Measurements from ENCODE around the gene EPAS1. TPM values are rescaled to one million over a fixed set of nuclear protein-coding genes. Genes with fewer than 3 reads are reported as not detected.
A peak's percentile ranks its signal among the peaks of the same experiment; 100 is the strongest.

The EPAS1 gene
- total RNA-seq, 1 donor from 2014 or later = 205 TPM

DNA sequence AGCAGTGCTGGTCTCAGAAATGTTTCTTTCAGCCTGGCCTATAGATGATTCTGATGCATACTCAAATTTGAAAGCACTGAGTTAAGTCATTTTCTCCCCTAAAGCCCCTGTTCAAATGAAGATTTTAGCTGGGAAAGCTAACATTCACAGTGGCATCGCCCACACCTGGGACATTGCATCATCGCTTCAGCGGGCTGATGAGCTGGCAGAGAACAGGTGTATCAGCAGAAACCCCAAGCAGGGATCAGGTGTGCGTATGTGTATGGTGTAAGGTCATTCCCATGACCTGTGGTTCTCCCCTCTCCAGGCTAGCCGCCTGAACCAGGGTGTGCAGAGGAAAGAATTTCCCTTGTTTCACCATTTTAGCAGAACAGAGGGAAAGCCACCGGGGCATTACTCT is 56.3 kb downstream of the EPAS1 start:
- no peak for DNase-seq
- no peak overlapping the region for H3K4me3 ChIP-seq
- H3K9me3 ChIP-seq (replicated peaks) = no peaks in the 10 kb centered on the region
- H3K4me1 ChIP-seq = peaks cover 99% of the 10 kb centered on the region
- H3K36me3 ChIP-seq = peaks cover 78% of the 10 kb centered on the region
- H3K27ac ChIP-seq (replicated peaks) = peak overlapping the region; percentile 87
- intact Hi-C loops (cut with micrococcal nuclease) = loop anchor here (5.0 kb wide), 1 partner anchor 51 kb away; no protein-coding TSS in a partner anchor
- H3K27me3 ChIP-seq (ENCODE audit: low read depth) = no peaks in the 10 kb centered on the region
- TF ChIP-seq, protein P1, sequence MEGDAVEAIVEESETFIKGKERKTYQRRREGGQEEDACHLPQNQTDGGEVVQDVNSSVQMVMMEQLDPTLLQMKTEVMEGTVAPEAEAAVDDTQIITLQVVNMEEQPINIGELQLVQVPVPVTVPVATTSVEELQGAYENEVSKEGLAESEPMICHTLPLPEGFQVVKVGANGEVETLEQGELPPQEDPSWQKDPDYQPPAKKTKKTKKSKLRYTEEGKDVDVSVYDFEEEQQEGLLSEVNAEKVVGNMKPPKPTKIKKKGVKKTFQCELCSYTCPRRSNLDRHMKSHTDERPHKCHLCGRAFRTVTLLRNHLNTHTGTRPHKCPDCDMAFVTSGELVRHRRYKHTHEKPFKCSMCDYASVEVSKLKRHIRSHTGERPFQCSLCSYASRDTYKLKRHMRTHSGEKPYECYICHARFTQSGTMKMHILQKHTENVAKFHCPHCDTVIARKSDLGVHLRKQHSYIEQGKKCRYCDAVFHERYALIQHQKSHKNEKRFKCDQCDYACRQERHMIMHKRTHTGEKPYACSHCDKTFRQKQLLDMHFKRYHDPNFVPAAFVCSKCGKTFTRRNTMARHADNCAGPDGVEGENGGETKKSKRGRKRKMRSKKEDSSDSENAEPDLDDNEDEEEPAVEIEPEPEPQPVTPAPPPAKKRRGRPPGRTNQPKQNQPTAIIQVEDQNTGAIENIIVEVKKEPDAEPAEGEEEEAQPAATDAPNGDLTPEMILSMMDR (IDR thresholded peaks at IDR 0.05; ENCODE audit: borderline replicate concordance) = no peak

DNA sequence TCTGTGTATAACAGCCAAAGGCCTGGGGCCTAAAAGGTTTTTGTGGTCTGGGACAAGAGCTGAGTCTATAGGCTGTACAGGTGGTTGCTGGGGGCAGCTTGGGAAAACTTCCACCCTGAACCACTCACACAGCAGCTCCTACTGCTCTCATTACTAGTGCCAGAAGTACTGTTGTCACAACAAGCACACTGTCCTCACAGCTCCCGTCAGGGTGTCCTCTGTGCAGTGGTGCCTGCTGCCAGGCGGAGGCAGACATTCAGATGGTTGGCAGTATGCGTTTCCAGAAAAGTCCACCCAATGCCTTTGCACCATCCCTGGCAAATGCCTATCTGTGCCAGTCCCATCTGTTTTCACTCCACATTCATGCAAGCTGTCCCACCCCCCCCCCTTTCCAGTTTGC is 58.5 kb downstream of the EPAS1 start:
- TF ChIP-seq, protein P1 (IDR thresholded peaks at IDR 0.05; ENCODE audit: borderline replicate concordance) = peak; percentile 20
- no peak for DNase-seq
- Histone ChIP-seq H3K36me3 (peaks cover 76% of the 10 kb centered on the region), H3K27me3 (ENCODE audit: low read depth) (no peaks in the 10 kb centered on the region), H3K27ac (replicated peaks) (peak overlapping the region; percentile 87), H3K4me3 (no peak overlapping the region), H3K4me1 (peaks cover 98% of the 10 kb centered on the region), H3K9me3 (replicated peaks) (no peaks in the 10 kb centered on the region)
- intact Hi-C loops (cut with micrococcal nuclease) = no loop called here

DNA sequence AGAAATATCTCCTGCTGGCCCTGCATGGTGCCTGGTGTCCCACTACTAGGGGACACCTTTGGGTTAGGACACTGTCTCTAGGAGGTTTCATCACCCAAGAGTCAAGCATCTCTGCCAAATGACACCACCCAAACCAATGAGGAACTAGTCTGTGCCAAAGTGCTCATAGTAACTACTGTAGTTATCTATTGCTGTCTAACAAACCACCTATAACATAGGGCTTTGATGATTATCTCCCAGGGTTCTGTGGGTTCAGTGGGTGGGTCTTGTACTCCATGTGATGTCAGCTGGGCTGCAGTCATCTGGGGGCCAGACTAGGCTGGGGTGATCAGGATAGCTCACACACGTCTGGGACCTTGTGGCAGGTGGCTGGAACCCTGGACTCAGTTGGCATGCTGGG is 59.8 kb downstream of the EPAS1 start:
- peaks cover 80% of the 10 kb centered on the region for H3K36me3 ChIP-seq
- peak overlapping the region; percentile 87 for H3K27ac ChIP-seq (replicated peaks)
- intact Hi-C loops (cut with micrococcal nuclease) = no loop called here

DNA sequence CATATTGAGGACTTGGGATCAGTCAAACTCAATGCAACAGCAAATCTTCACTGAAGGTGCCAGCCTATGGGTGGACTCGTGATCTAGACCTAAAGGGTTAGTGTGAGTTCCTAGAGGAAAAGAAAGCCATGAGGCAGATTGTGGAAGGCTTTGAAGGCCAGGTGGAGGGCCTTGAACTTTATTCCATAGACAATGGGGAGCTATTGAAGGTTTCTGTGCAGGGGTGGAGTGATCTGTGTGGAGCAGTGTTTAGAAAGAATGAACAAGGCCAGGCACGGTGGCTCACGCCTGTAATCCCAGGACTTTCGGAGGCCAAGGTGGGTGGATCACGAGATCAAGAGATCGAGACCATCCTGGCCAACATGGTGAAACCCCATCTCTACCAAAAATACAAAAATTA is 61.5 kb downstream of the EPAS1 start:
- Histone ChIP-seq H3K27ac (replicated peaks) (peak overlapping the region; percentile 5), H3K4me3 (no peak overlapping the region), H3K4me1 (peaks cover 94% of the 10 kb centered on the region), H3K36me3 (peaks cover 94% of the 10 kb centered on the region), H3K9me3 (replicated peaks) (no peaks in the 10 kb centered on the region), H3K27me3 (ENCODE audit: low read depth) (no peaks in the 10 kb centered on the region)
- intact Hi-C loops (cut with micrococcal nuclease) = no loop called here
- TF ChIP-seq, protein P1 (IDR thresholded peaks at IDR 0.05; ENCODE audit: borderline replicate concordance) = no peak
- DNase-seq = no peak

More for the DNA sequence above, 59.8 kb downstream of the EPAS1 start:
- H3K4me1 ChIP-seq = peaks cover 97% of the 10 kb centered on the region
- H3K4me3 ChIP-seq = no peak overlapping the region
- no peaks in the 10 kb centered on the region for H3K9me3 ChIP-seq (replicated peaks)
- TF ChIP-seq, protein P1 (IDR thresholded peaks at IDR 0.05; ENCODE audit: borderline replicate concordance) = no peak
- DNase-seq = no peak
- H3K27me3 ChIP-seq (ENCODE audit: low read depth) = no peaks in the 10 kb centered on the region

DNA sequence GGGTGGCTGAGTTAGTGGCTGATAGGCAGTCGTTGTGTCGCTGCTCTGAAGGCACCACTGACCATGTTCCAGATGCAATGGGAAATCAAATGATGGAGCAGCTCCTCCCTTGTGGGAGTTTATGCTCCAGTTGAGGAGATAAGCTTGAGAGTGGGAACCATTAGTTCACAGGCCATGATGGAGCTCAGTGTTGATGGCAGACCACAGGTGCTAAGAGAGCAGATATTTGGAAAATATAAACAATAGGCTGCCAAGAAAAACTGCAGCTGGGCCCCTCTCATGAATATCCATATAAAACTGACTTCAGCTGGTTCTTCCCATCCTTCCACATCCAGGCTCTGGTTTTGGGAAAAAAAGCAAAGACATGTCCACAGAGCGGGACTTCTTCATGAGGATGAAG is 63.1 kb downstream of the EPAS1 start:
- TF ChIP-seq, protein P1 (IDR thresholded peaks at IDR 0.05; ENCODE audit: borderline replicate concordance) = no peak
- H3K27ac ChIP-seq (replicated peaks) = peak overlapping the region; percentile 21

More for the DNA sequence above, 63.1 kb downstream of the EPAS1 start:
- Histone ChIP-seq H3K9me3 (replicated peaks) (no peaks in the 10 kb centered on the region), H3K36me3 (peaks cover 83% of the 10 kb centered on the region), H3K27me3 (ENCODE audit: low read depth) (no peaks in the 10 kb centered on the region), H3K4me3 (no peak overlapping the region), H3K4me1 (peaks cover 93% of the 10 kb centered on the region)
- no peak for DNase-seq
- intact Hi-C loops (cut with micrococcal nuclease) = loop anchor here (10.0 kb wide), 1 partner anchor 346 kb away; no protein-coding TSS in a partner anchor

Data from left ventricle myocardium inferior (tissue), 1 donor.